Caco-2 (cell line): ENCODE data around the gene MANEAL. TPM values are rescaled to one million over a fixed set of nuclear protein-coding genes. Genes with fewer than 3 reads are reported as not detected.

Source experiments
- BruUV-seq: library from RNA; stranded (reverse); fragments of 400-500 nt; replicated peaks from 2 replicates; lab custom pipeline; 2021; lab: Mats Ljungman, UMichigan
- CTCF ChIA-PET: fragments of 300-600 bp; sonication (Branson Sonifier 250); formaldehyde crosslinking; loops from one replicate; lab custom pipeline; 2022; ENCODE audit warnings: antibody characterized with exemption; lab: Charles Lee
- POLR2A ChIA-PET: fragments of 300-600 bp; sonication (Branson Sonifier 250); formaldehyde crosslinking; loops from one replicate; lab custom pipeline; 2022; ENCODE audit warnings: antibody characterized with exemption; lab: Charles Lee
- DNase-seq, 2 experiments: peaks; one replicate each; pipeline versions ENCODE4 v3.0.0 to v3.0.0-alpha.2; 2020 to 2022
- H3K27me3 ChIP-seq: replicated peaks from 2 replicates; pipeline ENCODE4 v1.6.0; 2011; ENCODE audit warnings: low read length; ENCODE audit not compliant: control insufficient read depth, insufficient read depth
- H3K36me3 ChIP-seq: 2 replicates; pipeline ENCODE4 v1.5.1; 2011; ENCODE audit warnings: low read length; ENCODE audit not compliant: control insufficient read depth, insufficient read depth
- H3K4me1 ChIP-seq: fragments of 250-450 bp; sonication (Bioruptor Pico); 2 replicates; pipeline ENCODE4 v1.5.1; 2020; ENCODE audit warnings: mild to moderate bottlenecking
- H3K4me3 ChIP-seq: 2 replicates; pipeline ENCODE4 v1.5.1; 2011; ENCODE audit warnings: low read depth, mild to moderate bottlenecking, control low read depth, low read length
- H3K9me3 ChIP-seq: fragments of 250-450 bp; sonication (Bioruptor Pico); 2 replicates; pipeline ENCODE4 v1.5.1; 2020; ENCODE audit warnings: mild to moderate bottlenecking, moderate library complexity
- H3K27ac Mint-ChIP-seq: one replicate; pipeline ENCODE4 v1.8.0; 2022; ENCODE audit warnings: mixed read lengths; ENCODE audit not compliant: unreplicated experiment
- H3K27me3 Mint-ChIP-seq: one replicate; pipeline ENCODE4 v1.8.0; 2022; ENCODE audit warnings: mixed read lengths; ENCODE audit not compliant: insufficient read depth, unreplicated experiment
- H3K36me3 Mint-ChIP-seq: one replicate; pipeline ENCODE4 v1.8.0; 2022; ENCODE audit warnings: mild to moderate bottlenecking, mixed read lengths; ENCODE audit not compliant: insufficient read depth, unreplicated experiment
- H3K4me1 Mint-ChIP-seq: one replicate; pipeline ENCODE4 v1.8.0; 2022; ENCODE audit warnings: low read depth, mixed read lengths; ENCODE audit not compliant: unreplicated experiment
- H3K4me3 Mint-ChIP-seq: one replicate; pipeline ENCODE4 v1.8.0; 2022; ENCODE audit warnings: mild to moderate bottlenecking, moderate library complexity, mixed read lengths; ENCODE audit not compliant: unreplicated experiment
- H3K9me3 Mint-ChIP-seq: one replicate; pipeline ENCODE4 v1.8.0; 2022; ENCODE audit warnings: mixed read lengths; ENCODE audit not compliant: unreplicated experiment
- CTCF ChIP-seq, 2 experiments: fragments of 200-600 bp in 1 of 2; IDR thresholded peaks; 1 replicate in 1 of 2; 2 replicates in 1 of 2; pipeline versions ENCODE4 v1.5.1 to v1.8.0; 2011 to 2022; ENCODE audit warnings: antibody characterized with exemption in 1 of 2, control low read depth in 1 of 2, inconsistent platforms in 1 of 2, low read depth in 1 of 2, low read length in 1 of 2, mild to moderate bottlenecking in 1 of 2, moderate library complexity in 1 of 2; ENCODE audit not compliant: insufficient read depth in 1 of 2, severe bottlenecking in 1 of 2, unreplicated experiment in 1 of 2
- intact Hi-C: fragments of 100-400 bp; cut with micrococcal nuclease; formaldehyde crosslinking; loops from one replicate; pipeline ENCODE4 v1.10.0; 2022; ENCODE audit not compliant: unreplicated experiment
- total RNA-seq: library from RNA; stranded (reverse); gene quantifications from 2 replicates; pipeline ENCODE4 v1.2.3, GENCODE V29; 2022

MANEAL gene
- total RNA-seq, 1 experiment from 2014 or later, result 25.9 TPM

GRCh38 chr1:37828410-37829074, 34.9 kb downstream of the MANEAL start:
- H3K27ac Mint-ChIP-seq, result no peak overlapping the region
- no peak overlapping the region for H3K4me3 ChIP-seq
- no peaks in the 10 kb centered on the region for H3K27me3 ChIP-seq
- DNase-seq, result no peak
- peaks cover 6% of the 10 kb centered on the region for H3K36me3 Mint-ChIP-seq
- intact Hi-C loops, result no loop called here
- no peak overlapping the region for H3K4me3 Mint-ChIP-seq
- no peaks in the 10 kb centered on the region for H3K36me3 ChIP-seq
- H3K9me3 Mint-ChIP-seq, result no peaks in the 10 kb centered on the region
- H3K4me1 ChIP-seq, result no peaks in the 10 kb centered on the region
- no peaks in the 10 kb centered on the region for H3K4me1 Mint-ChIP-seq
- BruUV-seq, result no TSS peak
- no peaks in the 10 kb centered on the region for H3K9me3 ChIP-seq
- ChIA-PET CTCF (no interaction called here), POLR2A (no interaction called here)
- TF ChIP-seq CTCF (IDR thresholded peaks at IDR 0.05; ENCODE audit: insufficient read depth in 1 of 2, low read depth in 1 of 2, low read length in 1 of 2, severe bottlenecking in 1 of 2, unreplicated experiment in 1 of 2), result no peak
- no peaks in the 10 kb centered on the region for H3K27me3 Mint-ChIP-seq

GRCh38 chr1:37831109-37831508, 37.5 kb downstream of the MANEAL start:
- peaks cover 19% of the 10 kb centered on the region for H3K36me3 Mint-ChIP-seq

GRCh38 chr1:37831809-37832208, 38.2 kb downstream of the MANEAL start:
- intact Hi-C loops, result no loop called here
- DNase-seq, result no peak
- POLR2A ChIA-PET, result no interaction called here

More at GRCh38 chr1:37831109-37831508, 37.5 kb downstream of the MANEAL start:
- no peak overlapping the region for H3K27ac Mint-ChIP-seq
- H3K9me3 ChIP-seq, result no peaks in the 10 kb centered on the region
- ChIA-PET CTCF (interaction anchor here (0.7 kb wide), 1 partner anchor 36 kb away, joined by 5 read pairs; no protein-coding TSS in a partner anchor), POLR2A (no interaction called here)
- no peaks in the 10 kb centered on the region for H3K36me3 ChIP-seq
- no TSS peak for BruUV-seq
- no peaks in the 10 kb centered on the region for H3K9me3 Mint-ChIP-seq
- intact Hi-C loops, result no loop called here
- no peaks in the 10 kb centered on the region for H3K27me3 Mint-ChIP-seq
- H3K4me3 Mint-ChIP-seq, result no peak overlapping the region
- no peaks in the 10 kb centered on the region for H3K27me3 ChIP-seq
- TF ChIP-seq CTCF (IDR thresholded peaks at IDR 0.05; ENCODE audit: insufficient read depth in 1 of 2, low read depth in 1 of 2, low read length in 1 of 2, severe bottlenecking in 1 of 2, unreplicated experiment in 1 of 2), result no peak
- no peaks in the 10 kb centered on the region for H3K4me1 ChIP-seq
- no peak overlapping the region for H3K4me3 ChIP-seq
- no peaks in the 10 kb centered on the region for H3K4me1 Mint-ChIP-seq
- DNase-seq, result no peak

More at GRCh38 chr1:37831809-37832208, 38.2 kb downstream of the MANEAL start:
- BruUV-seq, result no TSS peak
- no peaks in the 10 kb centered on the region for H3K27me3 ChIP-seq
- peaks cover 23% of the 10 kb centered on the region for H3K36me3 Mint-ChIP-seq
- no peaks in the 10 kb centered on the region for H3K4me1 ChIP-seq
- no peaks in the 10 kb centered on the region for H3K9me3 ChIP-seq
- H3K27me3 Mint-ChIP-seq, result no peaks in the 10 kb centered on the region
- no peaks in the 10 kb centered on the region for H3K36me3 ChIP-seq
- no peak overlapping the region for H3K4me3 Mint-ChIP-seq
- H3K4me3 ChIP-seq, result no peak overlapping the region
- H3K27ac Mint-ChIP-seq, result no peak overlapping the region
- CTCF ChIA-PET, result no interaction called here
- no peaks in the 10 kb centered on the region for H3K9me3 Mint-ChIP-seq
- no peaks in the 10 kb centered on the region for H3K4me1 Mint-ChIP-seq
- TF ChIP-seq CTCF (IDR thresholded peaks at IDR 0.05; ENCODE audit: insufficient read depth in 1 of 2, low read depth in 1 of 2, low read length in 1 of 2, severe bottlenecking in 1 of 2, unreplicated experiment in 1 of 2), result no peak
